RWPE1 (cell line): ENCODE results near the gene REEP6.
A peak's percentile ranks its signal among the peaks of the same experiment; 100 is the strongest.
"Not testable (repeated sequence)": the region's sequence is repeated elsewhere in the genome, so short reads cannot be mapped to it uniquely, and the experiment has no call there.

Experiments used
- CTCF ChIA-PET: fragments of 350-600 bp; sonication (Branson Sonifier 250); formaldehyde crosslinking; extraction: SDS; loops from one replicate; lab custom pipeline; 2021; lab: Yijun Ruan, JAX
- POLR2A ChIA-PET: fragments of 400-600 bp; formaldehyde crosslinking; extraction: SDS; loops from one replicate; lab custom pipeline; 2020; ENCODE audit warnings: antibody characterized with exemption; ENCODE audit not compliant: low non-redundant PET; lab: Yijun Ruan, JAX
- DNase-seq: peaks from one replicate; pipeline ENCODE4 v3.0.0; 2012; ENCODE audit warnings: low spot score
- H3K27ac ChIP-seq: fragments of 450-650 bp; 2 replicates; pipeline ENCODE4 v1.5.1; 2017
- TF ChIP-seq, protein P1 (sequence below): fragments of 450-650 bp; conservative IDR thresholded peaks from 2 replicates; pipeline ENCODE4 v1.5.1; 2017; ENCODE audit warnings: low read depth, mild to moderate bottlenecking

REEP6 gene

GRCh38 chr19:1475751-1476437 lies 15.1 kb upstream of the REEP6 start:
- POLR2A ChIA-PET = no interaction called here
- CTCF ChIA-PET = no interaction called here
- DNase-seq = no peak

GRCh38 chr19:1477056-1477455 lies 13.9 kb upstream of the REEP6 start:
- POLR2A ChIA-PET, CTCF ChIA-PET, DNase-seq: not testable (repeated sequence)
- H3K27ac ChIP-seq = peak overlapping the region; percentile 79; the same call in 1 of the 2 replicates

More at GRCh38 chr19:1475751-1476437, 15.1 kb upstream of the REEP6 start:
- TF ChIP-seq, protein P1, sequence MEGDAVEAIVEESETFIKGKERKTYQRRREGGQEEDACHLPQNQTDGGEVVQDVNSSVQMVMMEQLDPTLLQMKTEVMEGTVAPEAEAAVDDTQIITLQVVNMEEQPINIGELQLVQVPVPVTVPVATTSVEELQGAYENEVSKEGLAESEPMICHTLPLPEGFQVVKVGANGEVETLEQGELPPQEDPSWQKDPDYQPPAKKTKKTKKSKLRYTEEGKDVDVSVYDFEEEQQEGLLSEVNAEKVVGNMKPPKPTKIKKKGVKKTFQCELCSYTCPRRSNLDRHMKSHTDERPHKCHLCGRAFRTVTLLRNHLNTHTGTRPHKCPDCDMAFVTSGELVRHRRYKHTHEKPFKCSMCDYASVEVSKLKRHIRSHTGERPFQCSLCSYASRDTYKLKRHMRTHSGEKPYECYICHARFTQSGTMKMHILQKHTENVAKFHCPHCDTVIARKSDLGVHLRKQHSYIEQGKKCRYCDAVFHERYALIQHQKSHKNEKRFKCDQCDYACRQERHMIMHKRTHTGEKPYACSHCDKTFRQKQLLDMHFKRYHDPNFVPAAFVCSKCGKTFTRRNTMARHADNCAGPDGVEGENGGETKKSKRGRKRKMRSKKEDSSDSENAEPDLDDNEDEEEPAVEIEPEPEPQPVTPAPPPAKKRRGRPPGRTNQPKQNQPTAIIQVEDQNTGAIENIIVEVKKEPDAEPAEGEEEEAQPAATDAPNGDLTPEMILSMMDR = no peak
- peak overlapping the region; percentile 79; the same call in 1 of the 2 replicates for H3K27ac ChIP-seq

DNA sequence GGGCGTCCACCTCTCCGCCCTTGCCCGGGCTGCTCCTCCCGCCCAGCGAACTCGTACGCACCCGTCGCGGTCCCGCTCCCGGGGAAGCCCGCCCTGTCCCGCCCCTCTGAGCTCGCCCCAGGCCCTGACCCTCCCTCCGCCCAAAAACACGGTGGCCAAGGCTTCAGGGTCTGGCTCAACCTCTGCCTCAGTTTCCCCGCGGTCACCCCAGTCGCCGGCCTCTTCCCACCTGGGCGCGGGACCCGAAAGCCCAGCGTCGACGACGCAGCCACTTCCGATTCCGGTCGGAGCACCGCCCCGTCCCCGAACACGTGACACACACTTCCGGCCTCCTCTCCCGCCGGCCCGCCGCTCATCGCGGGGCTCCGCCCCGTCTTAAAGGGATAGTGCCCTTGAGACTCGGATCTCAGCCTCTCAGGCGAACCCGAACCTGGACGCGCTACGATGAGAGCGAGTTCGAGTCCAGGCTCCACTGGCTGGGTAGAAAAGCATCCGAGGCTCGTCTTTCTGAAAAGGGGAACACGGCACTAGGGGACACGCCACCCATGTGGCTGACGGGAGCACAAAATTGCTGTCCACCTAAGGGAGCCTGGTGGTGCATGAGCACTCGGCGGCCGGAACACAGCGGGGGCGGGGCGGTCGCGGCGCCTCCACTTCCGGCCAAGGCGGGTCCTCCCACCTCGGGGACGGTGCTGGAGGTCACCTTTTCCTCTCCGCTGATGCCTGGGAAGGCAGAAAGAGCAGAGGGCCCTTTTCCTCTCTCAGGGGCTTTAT lies 11.9 kb upstream of the REEP6 start, which contains the start of gene C19orf25:
C19orf25 (minus strand) TSS at position 282 of the 774 bp plus-strand sequence. CDS start 312 bp downstream, outside the sequence.
- ChIA-PET POLR2A (no interaction called here), CTCF (interaction anchor here (0.7 kb wide), 1 partner anchor 27 kb away, joined by 3 read pairs; no protein-coding TSS in a partner anchor)
- H3K27ac ChIP-seq = peak within 1 kb of the TSS; percentile 79
- peak; percentile 93 for DNase-seq
- TF ChIP-seq, protein P1 = no peak

GRCh38 chr19:1481224-1481892 lies 9.6 kb upstream of the REEP6 start:
- POLR2A ChIA-PET = no interaction called here
- peak overlapping the region; percentile 79; the same call in 1 of the 2 replicates for H3K27ac ChIP-seq
- CTCF ChIA-PET = interaction anchor here (0.6 kb wide), 1 partner anchor 33 kb away, joined by 6 read pairs; no protein-coding TSS in a partner anchor
- DNase-seq = no peak
- TF ChIP-seq, protein P1 = no peak

DNA sequence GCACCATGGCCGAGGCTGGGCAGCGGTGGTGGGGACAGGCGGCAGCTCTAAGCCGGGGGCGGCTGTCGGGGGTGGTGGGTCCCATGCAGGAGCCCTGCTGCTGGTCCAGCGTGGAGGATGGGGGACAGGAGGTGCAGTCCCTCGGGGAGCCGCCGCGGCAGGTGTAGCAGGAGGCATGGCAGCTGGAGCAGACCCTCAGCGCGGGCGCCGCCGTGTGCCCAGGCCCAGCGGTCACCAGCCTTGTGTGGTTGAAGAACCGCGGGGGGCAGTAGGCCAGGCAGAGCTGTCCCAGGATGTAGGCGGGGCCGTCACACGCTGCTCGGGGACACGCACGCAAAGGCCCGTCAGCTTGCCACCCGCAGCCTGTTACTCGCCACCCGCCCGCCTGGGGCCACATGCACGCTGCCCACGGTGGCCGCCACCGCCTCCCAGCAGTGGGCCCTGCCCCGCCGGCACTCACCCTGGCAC lies 9.1 kb upstream of the REEP6 start:
- CTCF ChIA-PET = no interaction called here
- TF ChIP-seq, protein P1 = no peak
- POLR2A ChIA-PET = no interaction called here
- no peak overlapping the region; the same call in 1 of the 2 replicates for H3K27ac ChIP-seq
- no peak for DNase-seq

DNA sequence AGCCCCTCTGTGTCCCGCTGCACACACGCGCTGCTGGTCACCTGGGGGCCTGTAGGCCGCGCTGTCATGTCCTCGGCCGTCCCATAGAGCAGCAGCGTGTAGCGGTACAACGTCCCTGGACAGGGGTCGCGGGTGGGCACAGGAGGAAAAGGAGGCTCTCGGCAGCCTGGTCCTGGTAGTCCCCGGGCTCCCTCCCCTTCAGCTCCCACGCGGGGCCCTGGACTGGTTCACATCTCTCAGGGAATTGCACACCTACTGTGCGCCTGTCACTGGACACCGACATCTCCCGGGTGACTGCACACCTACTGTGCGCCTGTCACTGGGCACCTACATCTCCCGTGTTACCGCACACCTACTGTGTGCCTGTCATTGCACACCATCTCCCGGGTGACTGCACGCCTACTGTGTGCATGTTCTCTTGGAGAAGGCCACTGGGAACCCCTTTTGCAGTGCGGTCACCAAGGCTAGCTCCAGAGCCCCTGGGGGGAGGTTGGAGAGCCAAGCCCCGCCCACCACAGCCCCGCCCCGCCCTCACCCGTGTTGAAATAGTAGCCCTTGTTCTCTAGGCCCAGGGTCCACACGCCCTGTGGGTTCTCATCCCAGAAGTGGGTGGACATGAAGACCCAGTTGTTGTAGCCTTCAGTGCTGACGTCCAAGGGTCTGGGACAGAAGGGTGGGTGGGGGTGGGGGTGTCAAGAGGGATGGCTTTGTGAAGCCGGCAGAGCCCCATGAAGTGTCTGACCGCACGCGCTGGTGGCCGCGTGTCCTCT lies 8.4 kb upstream of the REEP6 start:
- POLR2A ChIA-PET = no interaction called here
- H3K27ac ChIP-seq = no peak overlapping the region
- TF ChIP-seq, protein P1 = no peak
- CTCF ChIA-PET = no interaction called here
- no peak for DNase-seq
